Measurements from ENCODE around the gene TNFAIP8L3.

TNFAIP8L3 gene

GRCh38 chr15:51089041-51089440, 5.7 kb downstream of the TNFAIP8L3 start:
- DNase-seq, result no peak

- no peak for DNase-seq
Measured at GRCh38 chr15:51088585-51088984, 6.1 kb downstream of the TNFAIP8L3 start.

GRCh38 chr15:51087513-51087912, 7.2 kb downstream of the TNFAIP8L3 start:
- no peak for DNase-seq

- no peak for DNase-seq
Measured at GRCh38 chr15:51086409-51086808, 8.3 kb downstream of the TNFAIP8L3 start.

- no peak for DNase-seq
Measured at GRCh38 chr15:51085764-51086163, 8.9 kb downstream of the TNFAIP8L3 start.

GRCh38 chr15:51083641-51084166, 11.0 kb downstream of the TNFAIP8L3 start:
- peak; percentile 30 to 47 for DNase-seq

- no peak for DNase-seq
Measured at GRCh38 chr15:51082246-51082645, 12.5 kb downstream of the TNFAIP8L3 start.

- no peak for DNase-seq
Measured at GRCh38 chr15:51080286-51080685, 14.4 kb downstream of the TNFAIP8L3 start.

GRCh38 chr15:51079226-51079625, 15.5 kb downstream of the TNFAIP8L3 start:
- no peak for DNase-seq

- no peak for DNase-seq
Measured at GRCh38 chr15:51077221-51078153, 17.2 kb downstream of the TNFAIP8L3 start.

GRCh38 chr15:51076524-51077220, 18.0 kb downstream of the TNFAIP8L3 start:
- DNase-seq, result no peak

GRCh38 chr15:51075826-51076523, 18.7 kb downstream of the TNFAIP8L3 start:
- no peak for DNase-seq

GRCh38 chr15:51075364-51075763, 19.3 kb downstream of the TNFAIP8L3 start:
- DNase-seq, result no peak

- no peak for DNase-seq
Measured at GRCh38 chr15:51074926-51075325, 19.8 kb downstream of the TNFAIP8L3 start.

GRCh38 chr15:51071578-51071977, 23.1 kb downstream of the TNFAIP8L3 start:
- no peak for DNase-seq

- DNase-seq, result no peak
Measured at GRCh38 chr15:51069983-51070382, 24.7 kb downstream of the TNFAIP8L3 start.

GRCh38 chr15:51067510-51067909, 27.2 kb downstream of the TNFAIP8L3 start:
- DNase-seq, result no peak

- DNase-seq, result no peak
Measured at GRCh38 chr15:51065781-51066180, 28.9 kb downstream of the TNFAIP8L3 start.

GRCh38 chr15:51065261-51065660, 29.4 kb downstream of the TNFAIP8L3 start:
- DNase-seq, result no peak

- DNase-seq, result no peak
Measured at GRCh38 chr15:51062736-51063135, 32.0 kb downstream of the TNFAIP8L3 start.

- DNase-seq, result no peak
Measured at GRCh38 chr15:51060030-51060673, 34.6 kb downstream of the TNFAIP8L3 start.

- DNase-seq, result peak in 1 of 2 experiments; percentile 27
Measured at GRCh38 chr15:51054535-51054934, 40.2 kb downstream of the TNFAIP8L3 start.

GRCh38 chr15:51053571-51053970, 41.1 kb downstream of the TNFAIP8L3 start:
- no peak for DNase-seq

Data from NCI-H526 (cell line).